ENCODE data around the gene TAF11L10.
"Not testable (repeated sequence)": the region's sequence is repeated elsewhere in the genome, so short reads cannot be mapped to it uniquely, and the experiment has no call there.

DNA sequence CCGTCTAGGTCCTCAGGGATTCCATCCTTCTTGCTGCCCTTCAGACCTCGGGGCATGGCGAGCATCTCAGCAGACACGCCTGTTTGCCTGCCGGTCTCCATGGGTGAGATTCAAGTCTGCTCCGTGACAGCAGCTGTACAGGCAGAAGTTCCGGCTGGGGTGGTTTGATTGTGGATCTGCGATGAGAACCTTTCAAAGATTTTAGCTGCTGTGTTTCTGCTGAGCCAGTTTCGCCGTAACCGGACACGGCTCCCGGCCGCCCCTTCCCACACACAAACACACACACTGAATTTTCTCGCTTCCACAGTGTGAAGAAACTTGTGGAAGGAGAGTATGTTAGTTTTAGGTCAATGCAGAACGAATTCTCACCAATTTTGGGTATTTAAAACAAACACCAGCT is 12.0 kb downstream of the TAF11L10 start, which contains the start of gene TAF11L7:
- not testable (repeated sequence) for TF ChIP-seq SIN3A (IDR thresholded peaks at IDR 0.05; ENCODE audit: borderline replicate concordance, insufficient read depth, low read length); POLR2AphosphoS5 (IDR thresholded peaks at IDR 0.05; ENCODE audit: low read depth, low read length); TAF1 (IDR thresholded peaks at IDR 0.05; ENCODE audit: borderline replicate concordance, insufficient read depth, low read length)
- TF ChIP-seq, protein P1, sequence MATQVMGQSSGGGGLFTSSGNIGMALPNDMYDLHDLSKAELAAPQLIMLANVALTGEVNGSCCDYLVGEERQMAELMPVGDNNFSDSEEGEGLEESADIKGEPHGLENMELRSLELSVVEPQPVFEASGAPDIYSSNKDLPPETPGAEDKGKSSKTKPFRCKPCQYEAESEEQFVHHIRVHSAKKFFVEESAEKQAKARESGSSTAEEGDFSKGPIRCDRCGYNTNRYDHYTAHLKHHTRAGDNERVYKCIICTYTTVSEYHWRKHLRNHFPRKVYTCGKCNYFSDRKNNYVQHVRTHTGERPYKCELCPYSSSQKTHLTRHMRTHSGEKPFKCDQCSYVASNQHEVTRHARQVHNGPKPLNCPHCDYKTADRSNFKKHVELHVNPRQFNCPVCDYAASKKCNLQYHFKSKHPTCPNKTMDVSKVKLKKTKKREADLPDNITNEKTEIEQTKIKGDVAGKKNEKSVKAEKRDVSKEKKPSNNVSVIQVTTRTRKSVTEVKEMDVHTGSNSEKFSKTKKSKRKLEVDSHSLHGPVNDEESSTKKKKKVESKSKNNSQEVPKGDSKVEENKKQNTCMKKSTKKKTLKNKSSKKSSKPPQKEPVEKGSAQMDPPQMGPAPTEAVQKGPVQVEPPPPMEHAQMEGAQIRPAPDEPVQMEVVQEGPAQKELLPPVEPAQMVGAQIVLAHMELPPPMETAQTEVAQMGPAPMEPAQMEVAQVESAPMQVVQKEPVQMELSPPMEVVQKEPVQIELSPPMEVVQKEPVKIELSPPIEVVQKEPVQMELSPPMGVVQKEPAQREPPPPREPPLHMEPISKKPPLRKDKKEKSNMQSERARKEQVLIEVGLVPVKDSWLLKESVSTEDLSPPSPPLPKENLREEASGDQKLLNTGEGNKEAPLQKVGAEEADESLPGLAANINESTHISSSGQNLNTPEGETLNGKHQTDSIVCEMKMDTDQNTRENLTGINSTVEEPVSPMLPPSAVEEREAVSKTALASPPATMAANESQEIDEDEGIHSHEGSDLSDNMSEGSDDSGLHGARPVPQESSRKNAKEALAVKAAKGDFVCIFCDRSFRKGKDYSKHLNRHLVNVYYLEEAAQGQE (IDR thresholded peaks at IDR 0.05; ENCODE audit: insufficient read depth in 1 of 2, low read depth in 2 of 2, low read length in 2 of 2): not testable (repeated sequence)
